MM.1S (cell line): Measurements from ENCODE around the gene BBOX1.

Experiments
- DNase-seq: peaks from one replicate; pipeline ENCODE4 v3.0.0-alpha.2; 2015
- H2AFZ ChIP-seq: fragments of 300-600 bp; sonication (generic); 2 replicates; pipeline ENCODE4 v1.6.0; 2016; ENCODE audit warnings: antibody characterized with exemption, low read length
- H3F3A ChIP-seq: fragments of 300-600 bp; sonication (generic); 2 replicates; pipeline ENCODE4 v1.6.1; 2016; ENCODE audit warnings: mild to moderate bottlenecking, antibody characterized with exemption, low read length, moderate library complexity, mixed read lengths; ENCODE audit not compliant: insufficient read depth
- H3K27ac ChIP-seq: fragments of 300-600 bp; sonication (generic); 2 replicates; pipeline ENCODE4 v1.5.1; 2016; ENCODE audit warnings: mild to moderate bottlenecking, low read length
- H3K27me3 ChIP-seq: fragments of 300-600 bp; sonication (generic); replicated peaks from 2 replicates; pipeline ENCODE4 v1.6.0; 2016; ENCODE audit warnings: low read length; ENCODE audit not compliant: insufficient read depth
- H3K36me3 ChIP-seq: fragments of 300-600 bp; sonication (generic); replicated peaks from 2 replicates; pipeline ENCODE4 v1.6.1; 2016; ENCODE audit warnings: mild to moderate bottlenecking, low read length, mixed read lengths; ENCODE audit not compliant: insufficient read depth
- H3K4me1 ChIP-seq: fragments of 300-600 bp; sonication (generic); 2 replicates; pipeline ENCODE4 v1.6.1; 2016; ENCODE audit warnings: low read length, mixed read lengths
- H3K4me2 ChIP-seq: fragments of 300-600 bp; sonication (generic); 2 replicates; pipeline ENCODE4 v1.6.0; 2016; ENCODE audit warnings: low read depth, low read length
- H3K4me3 ChIP-seq: fragments of 300-600 bp; sonication (generic); 2 replicates; pipeline ENCODE4 v1.5.1; 2016; ENCODE audit warnings: low read length, mixed read lengths
- H3K79me2 ChIP-seq: fragments of 300-600 bp; sonication (generic); 2 replicates; pipeline ENCODE4 v1.6.1; 2016; ENCODE audit warnings: mixed run types, low read length, mixed read lengths
- H3K9ac ChIP-seq: fragments of 300-600 bp; sonication (generic); 2 replicates; pipeline ENCODE4 v1.6.1; 2016; ENCODE audit warnings: low read length, mixed read lengths
- H3K9me2 ChIP-seq: fragments of 300-600 bp; sonication (generic); replicated peaks from 2 replicates; pipeline ENCODE4 v1.6.1; 2016; ENCODE audit warnings: mild to moderate bottlenecking, low read length, mixed read lengths; ENCODE audit not compliant: insufficient read depth
- H3K9me3 ChIP-seq: fragments of 300-600 bp; sonication (generic); replicated peaks from 2 replicates; pipeline ENCODE4 v1.6.1; 2016; ENCODE audit warnings: mild to moderate bottlenecking, low read length, mixed read lengths; ENCODE audit not compliant: insufficient read depth
- H4K20me1 ChIP-seq: fragments of 300-600 bp; sonication (generic); 2 replicates; pipeline ENCODE4 v1.6.1; 2016; ENCODE audit warnings: mild to moderate bottlenecking, low read length, moderate library complexity, mixed read lengths; ENCODE audit not compliant: insufficient read depth
- EZH2 ChIP-seq: fragments of 300-600 bp; sonication (generic); optimal IDR thresholded peaks from 2 replicates; pipeline ENCODE3; 2017; ENCODE audit warnings: low read depth, mild to moderate bottlenecking, antibody characterized with exemption, low read length, mixed read lengths
- EZH2phosphoT487 ChIP-seq: fragments of 300-600 bp; sonication (generic); IDR thresholded peaks from 2 replicates; pipeline ENCODE4 v1.6.1; 2018; ENCODE audit warnings: antibody characterized with exemption, low read length
- TF ChIP-seq, protein P1 (sequence below): fragments of 300-600 bp; sonication (generic); IDR thresholded peaks from 2 replicates; pipeline ENCODE4 v1.5.1; 2016; ENCODE audit warnings: antibody characterized with exemption, low read length, mixed read lengths

BBOX1 gene

DNA sequence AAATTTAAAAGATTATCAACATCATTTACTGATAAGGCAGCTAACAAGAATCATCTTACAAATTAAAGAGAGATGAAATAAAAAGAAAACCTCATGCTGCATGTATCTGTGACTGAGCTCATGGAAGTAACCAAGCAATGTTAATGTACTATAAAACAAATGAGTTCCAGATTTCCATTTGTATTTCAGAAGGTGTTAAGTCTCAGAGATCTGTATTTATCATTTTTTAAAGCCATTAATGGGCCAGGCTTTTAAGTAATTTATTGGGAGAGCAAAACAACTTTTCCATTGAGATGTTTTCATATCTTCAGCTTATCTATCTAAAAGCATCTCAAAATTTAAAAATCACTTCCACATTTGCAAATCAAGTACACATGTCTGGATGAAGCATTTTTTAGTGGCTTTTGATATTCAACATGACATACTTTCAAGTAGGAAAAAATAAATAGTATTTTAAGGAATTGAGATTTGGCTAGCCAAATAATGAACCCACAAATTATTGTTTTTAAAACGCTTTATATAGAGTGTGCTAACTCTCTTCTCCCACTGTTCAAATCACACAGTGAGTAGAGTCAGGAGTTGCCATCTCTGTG lies 17.9 kb upstream of the BBOX1 start:
- DNase-seq = no peak
- Histone ChIP-seq H3K4me1 (no peaks in the 10 kb centered on the region), H3F3A (no peaks in the 10 kb centered on the region), H3K4me3 (no peak overlapping the region), H3K79me2 (no peaks in the 10 kb centered on the region), H3K27ac (no peak overlapping the region), H3K9me2 (no peaks in the 10 kb centered on the region; the same call in 1 of the 2 replicates), H2AFZ (no peak overlapping the region), H3K4me2 (no peak overlapping the region), H3K36me3 (no peaks in the 10 kb centered on the region), H4K20me1 (no peaks in the 10 kb centered on the region), H3K9ac (no peak overlapping the region), H3K9me3 (no peaks in the 10 kb centered on the region), H3K27me3 (no peaks in the 10 kb centered on the region)
- TF ChIP-seq, protein P1, sequence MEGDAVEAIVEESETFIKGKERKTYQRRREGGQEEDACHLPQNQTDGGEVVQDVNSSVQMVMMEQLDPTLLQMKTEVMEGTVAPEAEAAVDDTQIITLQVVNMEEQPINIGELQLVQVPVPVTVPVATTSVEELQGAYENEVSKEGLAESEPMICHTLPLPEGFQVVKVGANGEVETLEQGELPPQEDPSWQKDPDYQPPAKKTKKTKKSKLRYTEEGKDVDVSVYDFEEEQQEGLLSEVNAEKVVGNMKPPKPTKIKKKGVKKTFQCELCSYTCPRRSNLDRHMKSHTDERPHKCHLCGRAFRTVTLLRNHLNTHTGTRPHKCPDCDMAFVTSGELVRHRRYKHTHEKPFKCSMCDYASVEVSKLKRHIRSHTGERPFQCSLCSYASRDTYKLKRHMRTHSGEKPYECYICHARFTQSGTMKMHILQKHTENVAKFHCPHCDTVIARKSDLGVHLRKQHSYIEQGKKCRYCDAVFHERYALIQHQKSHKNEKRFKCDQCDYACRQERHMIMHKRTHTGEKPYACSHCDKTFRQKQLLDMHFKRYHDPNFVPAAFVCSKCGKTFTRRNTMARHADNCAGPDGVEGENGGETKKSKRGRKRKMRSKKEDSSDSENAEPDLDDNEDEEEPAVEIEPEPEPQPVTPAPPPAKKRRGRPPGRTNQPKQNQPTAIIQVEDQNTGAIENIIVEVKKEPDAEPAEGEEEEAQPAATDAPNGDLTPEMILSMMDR = no peak
- TF ChIP-seq EZH2phosphoT487 (no peak), EZH2 (no peak)

DNA sequence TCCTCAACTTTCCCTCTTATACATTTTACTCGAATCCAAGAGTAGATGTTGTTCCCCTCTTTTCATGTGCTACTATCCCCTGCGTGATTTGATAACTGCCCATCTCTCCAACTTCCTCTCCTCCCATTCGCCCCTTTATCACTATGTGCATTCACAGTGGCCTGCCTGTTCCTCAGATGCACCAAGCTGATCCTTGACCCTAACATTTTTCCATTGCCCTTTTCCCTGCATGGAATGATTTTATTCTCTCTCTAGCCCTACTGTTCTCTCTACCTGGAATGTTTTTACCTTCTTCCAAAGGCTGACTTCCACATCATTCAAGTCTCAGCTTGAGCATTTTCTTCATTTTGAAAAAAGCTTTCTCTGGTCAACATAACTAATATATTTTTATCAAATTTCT lies 15.8 kb upstream of the BBOX1 start:
- no peak overlapping the region for H3K27ac ChIP-seq
- H4K20me1 ChIP-seq = no peaks in the 10 kb centered on the region
- no peaks in the 10 kb centered on the region for H3K9me3 ChIP-seq
- DNase-seq = no peak
- H3K9ac ChIP-seq = no peak overlapping the region
- no peak overlapping the region for H3K4me3 ChIP-seq
- H3K9me2 ChIP-seq = no peaks in the 10 kb centered on the region; the same call in 1 of the 2 replicates
- H3K4me1 ChIP-seq = no peaks in the 10 kb centered on the region
- no peak overlapping the region for H2AFZ ChIP-seq
- H3K79me2 ChIP-seq = no peaks in the 10 kb centered on the region
- TF ChIP-seq, protein P1 = no peak
- TF ChIP-seq EZH2 = no peak
- no peak for TF ChIP-seq EZH2phosphoT487
- H3K36me3 ChIP-seq = no peaks in the 10 kb centered on the region
- no peak overlapping the region for H3K4me2 ChIP-seq
- H3F3A ChIP-seq = no peaks in the 10 kb centered on the region
- H3K27me3 ChIP-seq = no peaks in the 10 kb centered on the region

DNA sequence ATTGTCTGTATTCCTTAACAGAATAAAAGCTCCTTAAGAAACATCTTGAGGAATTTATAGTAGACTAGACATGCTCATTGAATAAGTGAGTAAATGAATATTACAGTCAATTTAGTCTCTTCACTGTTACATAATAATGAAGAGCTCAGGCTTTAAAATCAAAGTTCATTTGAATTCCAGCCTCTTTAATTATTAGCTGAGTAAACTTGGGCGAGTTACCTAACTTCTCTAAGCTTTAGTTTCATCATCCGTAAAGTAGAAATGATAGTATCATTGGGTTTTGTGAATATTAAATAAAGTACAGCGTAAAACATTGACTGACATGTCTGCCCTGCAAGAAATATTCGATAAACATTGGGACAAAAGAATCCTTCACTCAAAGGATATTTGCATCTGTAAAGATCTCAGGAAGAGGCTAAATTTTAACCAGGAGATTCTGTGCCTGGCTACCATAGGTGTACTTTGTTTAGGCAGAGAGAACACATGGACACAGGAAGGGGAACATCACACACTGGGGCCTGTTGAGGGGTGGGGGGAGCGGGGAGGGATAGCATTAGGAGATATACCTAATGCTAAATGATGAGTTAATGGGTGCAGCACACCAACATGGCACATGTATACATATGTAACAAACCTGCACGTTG lies 15.2 kb upstream of the BBOX1 start:
- Histone ChIP-seq H3K27ac (no peak overlapping the region), H3F3A (no peaks in the 10 kb centered on the region), H3K36me3 (no peaks in the 10 kb centered on the region), H3K4me3 (no peak overlapping the region), H3K27me3 (no peaks in the 10 kb centered on the region), H2AFZ (no peak overlapping the region), H3K9me2 (no peaks in the 10 kb centered on the region; the same call in 1 of the 2 replicates), H4K20me1 (no peaks in the 10 kb centered on the region), H3K4me1 (no peaks in the 10 kb centered on the region), H3K4me2 (no peak overlapping the region), H3K79me2 (no peaks in the 10 kb centered on the region), H3K9me3 (no peaks in the 10 kb centered on the region), H3K9ac (no peak overlapping the region)
- DNase-seq = no peak
- TF ChIP-seq EZH2phosphoT487 = no peak
- no peak for TF ChIP-seq EZH2
- TF ChIP-seq, protein P1 = no peak
